Adrenal gland (tissue), 12 donors: ENCODE results near the gene TMEM132A. TPM values are rescaled to one million over a fixed set of nuclear protein-coding genes. Genes with fewer than 3 reads are reported as not detected.

ENCODE experiments used
- DNase-seq, 7 donors: peaks; one replicate each; pipeline ENCODE4 v3.0.0-alpha.2; 2019 to 2020
- H3K27ac ChIP-seq, 5 donors: fragments of 200-600 bp; sonication (generic) in 4 of 5; 1 replicate in 3 of 5; 2 replicates in 2 of 5; pipeline versions ENCODE4 v1.5.1 to v1.8.0; 2016 to 2020; ENCODE audit warnings: mild to moderate bottlenecking in 1 of 5
- H3K27me3 ChIP-seq: fragments of 200-600 bp; 2 replicates; pipeline ENCODE4 v1.8.0; 2021
- H3K36me3 ChIP-seq, 2 donors: fragments of 200-600 bp; replicated peaks in 1 of 2; 1 replicate in 1 of 2; 2 replicates in 1 of 2; pipeline versions ENCODE4 v1.5.1 to v1.8.0; 2018 to 2022
- H3K4me1 ChIP-seq, 2 donors: fragments of 200-600 bp; replicated peaks in 1 of 2; 1 replicate in 1 of 2; 2 replicates in 1 of 2; pipeline versions ENCODE4 v1.5.1 to v1.8.0; 2018 to 2021
- H3K4me3 ChIP-seq, 4 donors: fragments of 200-600 bp; sonication (generic) in 3 of 4; one replicate each; pipeline ENCODE4 v1.5.1; 2016 to 2018
- H3K9me3 ChIP-seq, 3 donors: fragments of 200-600 bp; sonication (generic) in 1 of 3; replicated peaks in 1 of 3; 1 replicate in 2 of 3; 2 replicates in 1 of 3; pipeline versions ENCODE4 v1.5.1 to v1.8.0; 2016 to 2021
- CTCF ChIP-seq, 6 experiments: fragments of 450-650 bp in 4 of 6; fragments of 200-600 bp in 2 of 6; sonication (generic) in 1 of 6; IDR thresholded peaks; 1 replicate in 5 of 6; 2 replicates in 1 of 6; pipeline versions ENCODE4 v1.5.1 to v1.8.0; 2016 to 2021; ENCODE audit warnings: antibody characterized with exemption in 6 of 6, mild to moderate bottlenecking in 2 of 6, moderate library complexity in 1 of 6
- POLR2A ChIP-seq, 2 donors: fragments of 450-650 bp; IDR thresholded peaks; one replicate each; pipeline ENCODE4 v1.6.1; 2017; ENCODE audit warnings: antibody characterized with exemption in 2 of 2, mild to moderate bottlenecking in 2 of 2, moderate library complexity in 1 of 2
- WGBS, 4 donors: extraction: QIAGEN DNeasy Blood & Tissue Kit in 2 of 4; methylation state at CpG; one replicate each; pipeline versions ENCODE4 v1.1.5 to v1.1.7; 2013 to 2017; 5-methylcytosine and 5-hydroxymethylcytosine counted together
- intact Hi-C, 2 donors: fragments of 100-400 bp; cut with DNase I; formaldehyde crosslinking; loops; one replicate each; pipeline versions ENCODE4 v1.14.1 to v1.15.0; 2022 to 2023
- polyA plus RNA-seq, 3 donors: library from polyadenylated mRNA; stranded (reverse); fragments of 200-250 nt in 2 of 3; fragments of 350-450 nt in 1 of 3; fragmentation: Illumina TruSeq in 1 of 3; extraction: RNeasy Lipid Tissue Mini Kit (QIAGEN cat#74804) in 1 of 3; gene quantifications; one replicate each; pipeline ENCODE4 v1.2.3, GENCODE V29; 2013 to 2014
- total RNA-seq, 9 donors: library from RNA; depleted of rRNA in 4 of 9; stranded (reverse); fragments of >200 nt in 4 of 9; fragments of 120-200 nt in 1 of 9; fragmentation: NEBNext Ultra II Directional in 1 of 9; extraction: Animal tissue kit (Norgen Biotek cat#: 25700) in 1 of 9; gene quantifications; one replicate each; pipeline versions ENCODE4 v1.1.0 to v1.2.4, GENCODE V29; 2013 to 2023
- donor health status: healthy with polysubstance abuse.
- donor health status: Bipolar disorder and iron deficiency.
- donor health status: DM: yes; HTN: yes; CAD: no.
- donor health status: DM: no; HTN: no; CAD: no.
- donor health status: DM: no; HTN: no; CAD: no.
- donor health status: DM: yes; HTN: yes; CAD: no.

TMEM132A gene
- total and polyA plus RNA-seq, 12 donors = 3.4 to 66.1 (median 38.8) TPM

- intact Hi-C loops = no loop called here
- TF ChIP-seq CTCF (IDR thresholded peaks at IDR 0.05) (no peak), POLR2A (IDR thresholded peaks at IDR 0.05) (no peak)
- H3K36me3 ChIP-seq = peaks cover 0 to 7% of the 10 kb centered on the region in 2 donors
- H3K4me3 ChIP-seq = no peak overlapping the region
- H3K9me3 ChIP-seq = no peaks in the 10 kb centered on the region
- 58 to 68% (median 63%) methylated on average over 2 of the region's 2 CpGs for WGBS, 4 donors
- H3K27ac ChIP-seq = no peak overlapping the region
- DNase-seq = no peak
- H3K4me1 ChIP-seq = no peaks in the 10 kb centered on the region
- H3K27me3 ChIP-seq = no peaks in the 10 kb centered on the region
These were observed 15.6 kb downstream of the TMEM132A start for GRCh38 chr11:60939855-60940254.

GRCh38 chr11:60941371-60942119 is 17.3 kb downstream of the TMEM132A start:
- H3K27me3 ChIP-seq = no peaks in the 10 kb centered on the region
- no peaks in the 10 kb centered on the region for H3K4me1 ChIP-seq
- H3K36me3 ChIP-seq = peaks cover 0 to 11% of the 10 kb centered on the region in 2 donors
- no peak overlapping the region for H3K4me3 ChIP-seq
- WGBS, 4 donors = 79 to 86% (median 82%) methylated on average over 6 of the region's 6 CpGs
- DNase-seq = no peak
- intact Hi-C loops = no loop called here
- TF ChIP-seq POLR2A (IDR thresholded peaks at IDR 0.05) (no peak), CTCF (IDR thresholded peaks at IDR 0.05) (no peak)
- H3K9me3 ChIP-seq = no peaks in the 10 kb centered on the region
- no peak overlapping the region for H3K27ac ChIP-seq

- TF ChIP-seq CTCF (IDR thresholded peaks at IDR 0.05) = no peak
- no peak for TF ChIP-seq POLR2A (IDR thresholded peaks at IDR 0.05)
These were observed 18.0 kb downstream of the TMEM132A start for GRCh38 chr11:60942219-60942618.

GRCh38 chr11:60942970-60943565 is 18.8 kb downstream of the TMEM132A start:
- peak in 1 of 7 donors; percentile 48 for DNase-seq
- WGBS, 4 donors = 55 to 61% (median 60%) methylated on average over 5 to 9 of the region's 9 CpGs
- H3K36me3 ChIP-seq = peaks cover 0 to 11% of the 10 kb centered on the region in 2 donors

More at GRCh38 chr11:60942219-60942618, 18.0 kb downstream of the TMEM132A start:
- no peak overlapping the region for H3K27ac ChIP-seq
- H3K9me3 ChIP-seq = no peaks in the 10 kb centered on the region
- H3K36me3 ChIP-seq = peaks cover 0 to 11% of the 10 kb centered on the region in 2 donors
- intact Hi-C loops = no loop called here
- no peaks in the 10 kb centered on the region for H3K27me3 ChIP-seq
- no peak overlapping the region for H3K4me3 ChIP-seq
- DNase-seq = no peak
- H3K4me1 ChIP-seq = no peaks in the 10 kb centered on the region
- WGBS, 4 donors = 79 to 100% (median 94%) methylated on average over 2 to 4 of the region's 4 CpGs

More at GRCh38 chr11:60942970-60943565, 18.8 kb downstream of the TMEM132A start:
- Histone ChIP-seq H3K4me3 (no peak overlapping the region), H3K4me1 (no peaks in the 10 kb centered on the region), H3K27me3 (no peaks in the 10 kb centered on the region), H3K9me3 (no peaks in the 10 kb centered on the region), H3K27ac (no peak overlapping the region)
- intact Hi-C loops = no loop called here
- TF ChIP-seq POLR2A (IDR thresholded peaks at IDR 0.05) = no peak
- no peak for TF ChIP-seq CTCF (IDR thresholded peaks at IDR 0.05)
